ENCODE measurements around the gene PPIL6.

DNA sequence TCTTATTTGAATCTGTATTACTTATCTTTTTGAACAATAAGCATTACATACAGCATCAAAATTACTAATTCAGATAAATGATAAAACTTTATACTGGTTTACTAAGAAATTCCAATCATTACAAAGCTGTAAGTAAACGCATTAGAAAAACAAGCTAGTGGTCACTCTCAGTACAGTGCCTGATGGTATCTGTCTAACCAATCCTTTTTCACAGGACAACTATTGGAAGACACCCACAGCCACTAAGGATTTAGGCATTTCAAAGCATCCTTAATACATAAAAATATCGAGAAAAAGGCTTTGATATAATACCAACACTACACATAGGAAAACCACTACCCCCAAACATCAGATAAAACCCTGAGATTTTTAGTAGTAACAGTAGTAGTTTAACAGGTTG is 60.7 kb downstream of the PPIL6 start:
- TF ChIP-seq, protein P1, sequence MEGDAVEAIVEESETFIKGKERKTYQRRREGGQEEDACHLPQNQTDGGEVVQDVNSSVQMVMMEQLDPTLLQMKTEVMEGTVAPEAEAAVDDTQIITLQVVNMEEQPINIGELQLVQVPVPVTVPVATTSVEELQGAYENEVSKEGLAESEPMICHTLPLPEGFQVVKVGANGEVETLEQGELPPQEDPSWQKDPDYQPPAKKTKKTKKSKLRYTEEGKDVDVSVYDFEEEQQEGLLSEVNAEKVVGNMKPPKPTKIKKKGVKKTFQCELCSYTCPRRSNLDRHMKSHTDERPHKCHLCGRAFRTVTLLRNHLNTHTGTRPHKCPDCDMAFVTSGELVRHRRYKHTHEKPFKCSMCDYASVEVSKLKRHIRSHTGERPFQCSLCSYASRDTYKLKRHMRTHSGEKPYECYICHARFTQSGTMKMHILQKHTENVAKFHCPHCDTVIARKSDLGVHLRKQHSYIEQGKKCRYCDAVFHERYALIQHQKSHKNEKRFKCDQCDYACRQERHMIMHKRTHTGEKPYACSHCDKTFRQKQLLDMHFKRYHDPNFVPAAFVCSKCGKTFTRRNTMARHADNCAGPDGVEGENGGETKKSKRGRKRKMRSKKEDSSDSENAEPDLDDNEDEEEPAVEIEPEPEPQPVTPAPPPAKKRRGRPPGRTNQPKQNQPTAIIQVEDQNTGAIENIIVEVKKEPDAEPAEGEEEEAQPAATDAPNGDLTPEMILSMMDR (IDR thresholded peaks at IDR 0.05; ENCODE audit: low read depth, low read length, poor library complexity, severe bottlenecking), result no peak
- no peak for TF ChIP-seq EZH2phosphoT487 (IDR thresholded peaks at IDR 0.05; ENCODE audit: borderline replicate concordance, low read length)

Data from DOHH2 (cell line).